ENCODE results near the gene PEMT. TPM values are rescaled to one million over a fixed set of nuclear protein-coding genes. Genes with fewer than 3 reads are reported as not detected.
A peak's percentile ranks its signal among the peaks of the same experiment; 100 is the strongest.

Gene PEMT
- total RNA-seq, 1 experiment from 2014 or later = 53.1 TPM

DNA sequence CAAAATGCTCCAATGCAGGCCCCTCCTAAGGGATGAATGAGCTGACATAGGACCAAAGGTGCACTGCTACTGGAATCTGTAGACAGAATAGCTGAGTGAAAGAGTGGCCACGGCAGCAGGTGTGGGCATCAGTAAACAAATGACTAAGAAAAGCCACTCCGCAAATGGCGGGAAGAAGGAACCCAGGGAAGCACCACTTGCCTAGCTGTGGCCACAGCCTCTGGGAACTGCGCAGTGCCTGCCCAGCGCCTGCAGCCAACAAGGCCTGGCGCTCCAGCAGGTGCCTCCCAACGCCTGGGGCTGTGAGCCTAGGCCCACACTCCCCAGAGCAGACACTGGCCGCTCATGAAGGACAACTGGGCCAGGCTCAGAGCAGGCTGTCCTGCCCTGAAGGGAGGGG, 11.8 kb downstream of the PEMT start (continued):
- TF ChIP-seq, protein P1, sequence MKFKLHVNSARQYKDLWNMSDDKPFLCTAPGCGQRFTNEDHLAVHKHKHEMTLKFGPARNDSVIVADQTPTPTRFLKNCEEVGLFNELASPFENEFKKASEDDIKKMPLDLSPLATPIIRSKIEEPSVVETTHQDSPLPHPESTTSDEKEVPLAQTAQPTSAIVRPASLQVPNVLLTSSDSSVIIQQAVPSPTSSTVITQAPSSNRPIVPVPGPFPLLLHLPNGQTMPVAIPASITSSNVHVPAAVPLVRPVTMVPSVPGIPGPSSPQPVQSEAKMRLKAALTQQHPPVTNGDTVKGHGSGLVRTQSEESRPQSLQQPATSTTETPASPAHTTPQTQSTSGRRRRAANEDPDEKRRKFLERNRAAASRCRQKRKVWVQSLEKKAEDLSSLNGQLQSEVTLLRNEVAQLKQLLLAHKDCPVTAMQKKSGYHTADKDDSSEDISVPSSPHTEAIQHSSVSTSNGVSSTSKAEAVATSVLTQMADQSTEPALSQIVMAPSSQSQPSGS (CRISPR knock-in tag; IDR thresholded peaks at IDR 0.05; ENCODE audit: borderline replicate concordance, low read depth) = no peak

DNA sequence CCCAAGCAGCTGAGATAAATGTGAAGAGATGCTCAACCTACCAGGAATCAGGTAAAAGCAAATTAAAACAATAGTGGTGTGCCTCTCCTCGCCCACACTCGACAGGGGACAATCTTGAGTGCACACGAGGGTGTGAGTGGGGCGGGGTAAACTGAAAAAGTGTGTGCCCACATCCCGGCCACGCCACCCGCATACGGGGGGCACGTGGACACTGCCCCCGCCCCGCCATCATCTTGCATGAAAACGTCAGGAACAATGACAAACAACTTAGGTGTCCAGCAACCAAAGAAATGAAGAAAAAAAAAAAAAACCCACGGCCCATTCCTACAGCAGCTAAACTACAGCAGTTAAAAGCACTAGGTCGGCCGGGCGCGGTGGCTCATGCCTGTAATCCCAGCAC, 14.1 kb downstream of the PEMT start:
- Mint-ChIP-seq H3K36me3 (no peaks in the 10 kb centered on the region), H3K9me3 (no peaks in the 10 kb centered on the region), H3K27me3 (ENCODE audit: low read depth) (no peaks in the 10 kb centered on the region), H3K4me3 (no peak overlapping the region), H3K4me1 (0 out of 2 replicates have a peak, but pooled peaks cover 4% of the 10 kb centered on the region), H3K27ac (no peak overlapping the region)
- DNase-seq (ENCODE audit: low spot score) = no peak
- CTCF ChIA-PET = interaction anchor here (0.7 to 1.4 kb wide), 3 partner anchors 9 to 30 kb away, joined by 3 to 4 read pairs (median 4); no protein-coding TSS in a partner anchor
- POLR2A ChIA-PET = no interaction called here
- TF ChIP-seq GABPB1 (CRISPR knock-in tag; IDR thresholded peaks at IDR 0.05) = no peak
- no peak for TF ChIP-seq GRHL2 (CRISPR knock-in tag; IDR thresholded peaks at IDR 0.05; ENCODE audit: insufficient replicate concordance, severe bottlenecking)
- TF ChIP-seq, protein P2, sequence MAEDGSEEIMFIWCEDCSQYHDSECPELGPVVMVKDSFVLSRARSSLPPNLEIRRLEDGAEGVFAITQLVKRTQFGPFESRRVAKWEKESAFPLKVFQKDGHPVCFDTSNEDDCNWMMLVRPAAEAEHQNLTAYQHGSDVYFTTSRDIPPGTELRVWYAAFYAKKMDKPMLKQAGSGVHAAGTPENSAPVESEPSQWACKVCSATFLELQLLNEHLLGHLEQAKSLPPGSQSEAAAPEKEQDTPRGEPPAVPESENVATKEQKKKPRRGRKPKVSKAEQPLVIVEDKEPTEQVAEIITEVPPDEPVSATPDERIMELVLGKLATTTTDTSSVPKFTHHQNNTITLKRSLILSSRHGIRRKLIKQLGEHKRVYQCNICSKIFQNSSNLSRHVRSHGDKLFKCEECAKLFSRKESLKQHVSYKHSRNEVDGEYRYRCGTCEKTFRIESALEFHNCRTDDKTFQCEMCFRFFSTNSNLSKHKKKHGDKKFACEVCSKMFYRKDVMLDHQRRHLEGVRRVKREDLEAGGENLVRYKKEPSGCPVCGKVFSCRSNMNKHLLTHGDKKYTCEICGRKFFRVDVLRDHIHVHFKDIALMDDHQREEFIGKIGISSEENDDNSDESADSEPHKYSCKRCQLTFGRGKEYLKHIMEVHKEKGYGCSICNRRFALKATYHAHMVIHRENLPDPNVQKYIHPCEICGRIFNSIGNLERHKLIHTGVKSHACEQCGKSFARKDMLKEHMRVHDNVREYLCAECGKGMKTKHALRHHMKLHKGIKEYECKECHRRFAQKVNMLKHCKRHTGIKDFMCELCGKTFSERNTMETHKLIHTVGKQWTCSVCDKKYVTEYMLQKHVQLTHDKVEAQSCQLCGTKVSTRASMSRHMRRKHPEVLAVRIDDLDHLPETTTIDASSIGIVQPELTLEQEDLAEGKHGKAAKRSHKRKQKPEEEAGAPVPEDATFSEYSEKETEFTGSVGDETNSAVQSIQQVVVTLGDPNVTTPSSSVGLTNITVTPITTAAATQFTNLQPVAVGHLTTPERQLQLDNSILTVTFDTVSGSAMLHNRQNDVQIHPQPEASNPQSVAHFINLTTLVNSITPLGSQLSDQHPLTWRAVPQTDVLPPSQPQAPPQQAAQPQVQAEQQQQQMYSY (CRISPR knock-in tag; IDR thresholded peaks at IDR 0.05) = no peak
- TF ChIP-seq, protein P3, sequence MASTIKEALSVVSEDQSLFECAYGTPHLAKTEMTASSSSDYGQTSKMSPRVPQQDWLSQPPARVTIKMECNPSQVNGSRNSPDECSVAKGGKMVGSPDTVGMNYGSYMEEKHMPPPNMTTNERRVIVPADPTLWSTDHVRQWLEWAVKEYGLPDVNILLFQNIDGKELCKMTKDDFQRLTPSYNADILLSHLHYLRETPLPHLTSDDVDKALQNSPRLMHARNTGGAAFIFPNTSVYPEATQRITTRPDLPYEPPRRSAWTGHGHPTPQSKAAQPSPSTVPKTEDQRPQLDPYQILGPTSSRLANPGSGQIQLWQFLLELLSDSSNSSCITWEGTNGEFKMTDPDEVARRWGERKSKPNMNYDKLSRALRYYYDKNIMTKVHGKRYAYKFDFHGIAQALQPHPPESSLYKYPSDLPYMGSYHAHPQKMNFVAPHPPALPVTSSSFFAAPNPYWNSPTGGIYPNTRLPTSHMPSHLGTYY (CRISPR knock-in tag; IDR thresholded peaks at IDR 0.05) = no peak
- no peak for TF ChIP-seq ZNF138 (CRISPR knock-in tag; conservative IDR thresholded peaks at IDR 0.05)
- no peak for TF ChIP-seq ZNF396 (CRISPR knock-in tag; IDR thresholded peaks at IDR 0.05; ENCODE audit: borderline replicate concordance)
- no peak for TF ChIP-seq CBFB (CRISPR knock-in tag; IDR thresholded peaks at IDR 0.05; ENCODE audit: low read depth)
- no peak for ATAC-seq

DNA sequence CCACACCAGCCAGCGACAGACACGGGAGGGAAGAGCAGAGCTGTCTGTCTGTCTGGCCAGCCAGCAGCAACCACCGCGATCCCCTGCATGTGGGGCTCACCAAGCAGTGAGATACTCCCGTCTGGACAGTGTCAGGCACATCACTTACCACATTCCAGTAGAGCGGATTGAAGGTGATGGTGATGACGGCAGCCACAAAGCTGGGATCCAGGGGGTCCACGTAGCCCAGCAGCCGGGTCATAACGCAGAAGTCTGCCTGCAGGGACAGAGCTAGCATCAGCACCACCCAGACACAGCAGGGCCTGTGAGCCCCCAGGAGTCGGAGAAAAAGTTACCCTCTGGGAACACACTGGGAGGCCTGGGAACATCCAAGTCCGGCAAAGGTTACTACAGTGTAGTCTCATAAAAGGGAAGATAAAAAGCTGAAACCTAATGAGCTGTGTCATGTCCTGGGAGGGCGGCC, 14.7 kb downstream of the PEMT start:
- Mint-ChIP-seq H3K27me3 (ENCODE audit: low read depth) (no peaks in the 10 kb centered on the region), H3K36me3 (no peaks in the 10 kb centered on the region), H3K4me3 (no peak overlapping the region), H3K4me1 (0 out of 2 replicates have a peak, but pooled peaks cover 4% of the 10 kb centered on the region), H3K27ac (peak overlapping the region; percentile 6; the same call in 1 of the 2 replicates), H3K9me3 (no peaks in the 10 kb centered on the region)
- DNase-seq (ENCODE audit: low spot score) (no peak), ATAC-seq (no peak)
- TF ChIP-seq GRHL2 (CRISPR knock-in tag; IDR thresholded peaks at IDR 0.05; ENCODE audit: insufficient replicate concordance, severe bottlenecking) (no peak), TCF7 (CRISPR knock-in tag; IDR thresholded peaks at IDR 0.05; ENCODE audit: low read depth) (no peak), ETV6 (CRISPR knock-in tag; IDR thresholded peaks at IDR 0.05) (no peak), ATF1 (CRISPR knock-in tag; IDR thresholded peaks at IDR 0.05) (no peak)
- TF ChIP-seq, protein P4, sequence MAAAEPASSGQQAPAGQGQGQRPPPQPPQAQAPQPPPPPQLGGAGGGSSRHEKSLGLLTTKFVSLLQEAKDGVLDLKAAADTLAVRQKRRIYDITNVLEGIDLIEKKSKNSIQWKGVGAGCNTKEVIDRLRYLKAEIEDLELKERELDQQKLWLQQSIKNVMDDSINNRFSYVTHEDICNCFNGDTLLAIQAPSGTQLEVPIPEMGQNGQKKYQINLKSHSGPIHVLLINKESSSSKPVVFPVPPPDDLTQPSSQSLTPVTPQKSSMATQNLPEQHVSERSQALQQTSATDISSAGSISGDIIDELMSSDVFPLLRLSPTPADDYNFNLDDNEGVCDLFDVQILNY (CRISPR knock-in tag; IDR thresholded peaks at IDR 0.05) = no peak
- TF ChIP-seq, protein P5, sequence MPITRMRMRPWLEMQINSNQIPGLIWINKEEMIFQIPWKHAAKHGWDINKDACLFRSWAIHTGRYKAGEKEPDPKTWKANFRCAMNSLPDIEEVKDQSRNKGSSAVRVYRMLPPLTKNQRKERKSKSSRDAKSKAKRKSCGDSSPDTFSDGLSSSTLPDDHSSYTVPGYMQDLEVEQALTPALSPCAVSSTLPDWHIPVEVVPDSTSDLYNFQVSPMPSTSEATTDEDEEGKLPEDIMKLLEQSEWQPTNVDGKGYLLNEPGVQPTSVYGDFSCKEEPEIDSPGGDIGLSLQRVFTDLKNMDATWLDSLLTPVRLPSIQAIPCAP (CRISPR knock-in tag; IDR thresholded peaks at IDR 0.05) = no peak
- ChIA-PET CTCF (interaction anchor here (1.0 to 1.4 kb wide), 2 partner anchors 9 to 30 kb away, joined by 3 to 4 read pairs; no protein-coding TSS in a partner anchor), POLR2A (no interaction called here)

Measured in WTC11 (cell line).